GM19467 (cell line): ENCODE results near the gene UNC45A.
"Not testable (repeated sequence)": the region's sequence is repeated elsewhere in the genome, so short reads cannot be mapped to it uniquely, and the experiment has no call there.

Experiments
- ATAC-seq: cut with Tn5 transposase; IDR thresholded peaks from one replicate; pipeline ENCODE4 v1.9.1; 2021; ENCODE audit warnings: mild to moderate bottlenecking, moderate library complexity; ENCODE audit not compliant: unreplicated experiment

UNC45A gene

GRCh38 chr15:90902840-90903732, 32.0 kb upstream of the UNC45A start, which contains the start of gene MAN2A2:
Gene MAN2A2, plus strand, starts transcription at chr15:90903302. Its CDS starts 906 bp downstream, at chr15:90904208.
- peak; percentile 44 for ATAC-seq

GRCh38 chr15:90903733-90904536, 31.1 kb upstream of the UNC45A start:
- no peak for ATAC-seq

- no peak for ATAC-seq
Observed at GRCh38 chr15:90904746-90905145, 30.3 kb upstream of the UNC45A start.

- ATAC-seq, result no peak
Observed at GRCh38 chr15:90905306-90906180, 29.5 kb upstream of the UNC45A start.

- no peak for ATAC-seq
Observed at GRCh38 chr15:90906181-90906849, 28.8 kb upstream of the UNC45A start.

GRCh38 chr15:90907051-90907660, 27.9 kb upstream of the UNC45A start:
- ATAC-seq, result no peak

GRCh38 chr15:90907838-90908507, 27.1 kb upstream of the UNC45A start:
- no peak for ATAC-seq

GRCh38 chr15:90909449-90909848, 25.6 kb upstream of the UNC45A start:
- ATAC-seq, result not testable (repeated sequence)

GRCh38 chr15:90909976-90910375, 25.1 kb upstream of the UNC45A start:
- no peak for ATAC-seq

GRCh38 chr15:90910441-90911301, 24.4 kb upstream of the UNC45A start:
- ATAC-seq, result no peak

GRCh38 chr15:90911302-90911623, 23.8 kb upstream of the UNC45A start:
- no peak for ATAC-seq

GRCh38 chr15:90911906-90912769, 22.9 kb upstream of the UNC45A start:
- ATAC-seq, result no peak

- no peak for ATAC-seq
Observed at GRCh38 chr15:90912770-90913075, 22.4 kb upstream of the UNC45A start.

- ATAC-seq, result no peak
Observed at GRCh38 chr15:90913398-90913944, 21.6 kb upstream of the UNC45A start.

GRCh38 chr15:90914305-90915080, 20.6 kb upstream of the UNC45A start:
- ATAC-seq, result no peak

- ATAC-seq, result no peak
Observed at GRCh38 chr15:90915216-90915807, 19.8 kb upstream of the UNC45A start.
